K562 (cell line): Measurements from ENCODE around the gene TM7SF3. TPM values are rescaled to one million over a fixed set of nuclear protein-coding genes. Genes with fewer than 3 reads are reported as not detected.

Source experiments
- ARID4B ChIP-seq: sonication (generic); formaldehyde crosslinking; IDR thresholded peaks from 2 replicates; pipeline ENCODE4 v1.8.0; 2022; ENCODE audit warnings: mild to moderate bottlenecking, missing genetic modification reagents
- CHD2 ChIP-seq: IDR thresholded peaks from 2 replicates; pipeline ENCODE4 v1.6.1; 2011; ENCODE audit warnings: low read depth, low read length
- CHD4 ChIP-seq: fragments of 200-600 bp; sonication (generic); IDR thresholded peaks from 3 replicates; pipeline ENCODE4 v1.6.1; 2012; ENCODE audit warnings: low read depth, mild to moderate bottlenecking, mixed read lengths, low read length, inconsistent platforms; ENCODE audit not compliant: insufficient read depth, insufficient replicate concordance, poor library complexity, severe bottlenecking
- HDAC3 ChIP-seq: fragments of 450-650 bp; IDR thresholded peaks from 2 replicates; pipeline ENCODE4 v1.6.1; 2018; ENCODE audit warnings: borderline replicate concordance, mild to moderate bottlenecking, moderate library complexity; ENCODE audit not compliant: partially characterized antibody
- HNRNPLL ChIP-seq: fragments of 200-400 bp; formaldehyde crosslinking; IDR thresholded peaks from 2 replicates; pipeline ENCODE4 v1.6.1; 2017; ENCODE audit warnings: low read length, low read depth, mild to moderate bottlenecking; ENCODE audit not compliant: poor library complexity, severe bottlenecking
- KLF1 ChIP-seq: fragments of 450-650 bp; IDR thresholded peaks from 2 replicates; pipeline ENCODE4 v1.6.1; 2016; ENCODE audit warnings: missing genetic modification characterization, missing compliant biosample characterization
- MAX ChIP-seq: sonication (generic); formaldehyde crosslinking; IDR thresholded peaks from 2 replicates; pipeline ENCODE4 v1.9.0; 2022; ENCODE audit warnings: mild to moderate bottlenecking, missing genetic modification reagents
- MAZ ChIP-seq, 2 experiments: fragments of 450-650 bp in 1 of 2; sonication (generic) in 1 of 2; formaldehyde crosslinking; IDR thresholded peaks in 1 of 2; conservative IDR thresholded peaks in 1 of 2; 2 replicates each; pipeline versions ENCODE4 v1.4.0 to v1.5.0; 2020; ENCODE audit warnings: mild to moderate bottlenecking in 1 of 2, missing genetic modification reagents in 1 of 2
- MYBL2 ChIP-seq, 2 experiments: fragments of 450-650 bp in 1 of 2; sonication (generic) in 1 of 2; formaldehyde crosslinking in 1 of 2; IDR thresholded peaks; 2 replicates each; pipeline versions ENCODE4 v1.6.1 to v1.8.1; 2017 to 2022; ENCODE audit warnings: borderline replicate concordance in 1 of 2, inconsistent platforms in 1 of 2, low read depth in 1 of 2, mild to moderate bottlenecking in 1 of 2, missing genetic modification reagents in 1 of 2, moderate library complexity in 1 of 2
- MYNN ChIP-seq, 2 experiments: sonication (generic); formaldehyde crosslinking in 1 of 2; IDR thresholded peaks; 2 replicates each; pipeline versions ENCODE4 v1.5.0 to v1.6.1; 2016 to 2020; ENCODE audit warnings: antibody characterized with exemption in 1 of 2, missing genetic modification reagents in 1 of 2
- NCOR1 ChIP-seq: fragments of 450-650 bp; IDR thresholded peaks from 2 replicates; pipeline ENCODE4 v1.6.1; 2016; ENCODE audit warnings: mild to moderate bottlenecking, moderate library complexity
- POLR2H ChIP-seq: IDR thresholded peaks from 2 replicates; pipeline ENCODE4 v1.6.1; 2016; ENCODE audit warnings: missing genetic modification characterization, low read depth, mild to moderate bottlenecking, control low read depth, missing compliant biosample characterization, moderate library complexity
- PYGO2 ChIP-seq: fragments of 450-650 bp; IDR thresholded peaks from 2 replicates; pipeline ENCODE4 v1.6.1; 2016; ENCODE audit warnings: mild to moderate bottlenecking, missing genetic modification characterization, moderate library complexity, missing compliant biosample characterization
- STAG1 ChIP-seq: sonication (generic); formaldehyde crosslinking; IDR thresholded peaks from 2 replicates; pipeline ENCODE4 v1.5.0; 2020; ENCODE audit warnings: missing genetic modification reagents, borderline replicate concordance
- ZBTB17 ChIP-seq: fragments of 450-650 bp; formaldehyde crosslinking; IDR thresholded peaks from 2 replicates; pipeline ENCODE4 v1.4.0; 2020; ENCODE audit warnings: mild to moderate bottlenecking
- ZFP36 ChIP-seq: fragments of 150-350 bp; IDR thresholded peaks from 2 replicates; pipeline ENCODE4 v1.6.1; 2018; ENCODE audit warnings: low read length, low read depth; ENCODE audit not compliant: partially characterized antibody
- ZNF124 ChIP-seq: sonication (generic); formaldehyde crosslinking; IDR thresholded peaks from 2 replicates; pipeline ENCODE4 v1.8.1; 2022; ENCODE audit warnings: missing genetic modification reagents
- ZNF134 ChIP-seq: fragments of 250-450 bp; sonication (Bioruptor Pico); conservative IDR thresholded peaks from 2 replicates; pipeline ENCODE4 v1.4.0; 2020
- ZNF146 ChIP-seq: IDR thresholded peaks from one replicate; pipeline ENCODE4 v1.6.1; 2018; ENCODE audit warnings: missing compliant biosample characterization; ENCODE audit not compliant: unreplicated experiment
- ZNF174 ChIP-seq: fragments of 250-450 bp; sonication (Bioruptor Pico); IDR thresholded peaks from 2 replicates; pipeline ENCODE4 v1.4.0; 2020; ENCODE audit warnings: mild to moderate bottlenecking
- ZNF23 ChIP-seq: fragments of 250-450 bp; sonication (Bioruptor Pico); IDR thresholded peaks from 2 replicates; pipeline ENCODE4 v1.4.0; 2020; ENCODE audit warnings: mild to moderate bottlenecking
- ZNF586 ChIP-seq: fragments of 450-650 bp; formaldehyde crosslinking; conservative IDR thresholded peaks from 2 replicates; pipeline ENCODE4 v1.4.0; 2020; ENCODE audit warnings: mild to moderate bottlenecking, moderate library complexity
- ZNF764 ChIP-seq: fragments of 250-450 bp; sonication (Bioruptor Pico); IDR thresholded peaks from 2 replicates; pipeline ENCODE4 v1.4.0; 2020; ENCODE audit warnings: low read depth, mild to moderate bottlenecking, moderate library complexity
- ZNF780A ChIP-seq: fragments of 250-450 bp; sonication (Bioruptor Pico); IDR thresholded peaks from 2 replicates; pipeline ENCODE4 v1.5.0; 2021; ENCODE audit warnings: mild to moderate bottlenecking
- polyA plus RNA-seq, 8 experiments: library from polyadenylated mRNA; depleted of rRNA in 4 of 8; stranded (reverse) in 5 of 8; unstranded in 3 of 8; fragments of >200 nt; fragmentation: Nextera tagmentation in 2 of 8; fragmentation: Illumina TruSeq in 1 of 8; extraction: Ambion mirVana in 2 of 8; extraction: Trizol in 1 of 8; gene quantifications; 2 replicates each; pipeline versions ENCODE4 v1.2.1 to v1.2.3, GENCODE V29; 2011 to 2014; ENCODE audit warnings: inconsistent platforms in 1 of 8, missing spikeins in 1 of 8
- total RNA-seq, 7 experiments: library from RNA; depleted of rRNA in 6 of 7; stranded (reverse); fragments of >200 nt in 6 of 7; fragmentation: Illumina TruSeq in 2 of 7; extraction: Trizol in 2 of 7; gene quantifications; 2 replicates each; pipeline versions ENCODE4 v1.2.1 to v1.2.3, GENCODE V29; 2011 to 2021; ENCODE audit warnings: low replicate concordance in 1 of 7

TM7SF3 gene
- total and polyA plus RNA-seq, 9 of the 15 experiments (the other 6 are each of a cell fraction or from before 2014, with no cell fraction given): 9.3 to 90.4 (median 24.8) TPM

- no peak for TF ChIP-seq KLF1 (tag)
- TF ChIP-seq ZNF146 (CRISPR knock-in tag): no peak
- TF ChIP-seq ZBTB17 (CRISPR knock-in tag): no peak
- TF ChIP-seq HDAC3: no peak
- no peak for TF ChIP-seq ARID4B (CRISPR knock-in tag)
- TF ChIP-seq ZNF174 (CRISPR knock-in tag): no peak
- TF ChIP-seq ZFP36: peak; percentile 47
- peak; percentile 44 for TF ChIP-seq HNRNPLL
- TF ChIP-seq MYBL2 (IDR thresholded peaks at IDR 0.05; ENCODE audit: low read depth): no peak
- no peak for TF ChIP-seq MYBL2 (CRISPR knock-in tag; IDR thresholded peaks at IDR 0.05; ENCODE audit: borderline replicate concordance)
- TF ChIP-seq STAG1 (CRISPR knock-in tag): peak; percentile 50; the same call in 1 of the 2 replicates
- no peak for TF ChIP-seq ZNF124 (CRISPR knock-in tag)
- TF ChIP-seq ZNF23 (CRISPR knock-in tag): no peak
- no peak for TF ChIP-seq PYGO2
- no peak for TF ChIP-seq ZNF586 (CRISPR knock-in tag)
- TF ChIP-seq MAX (CRISPR knock-in tag): no peak
- 0 out of 2 replicates have a peak, but pooled peaks have one; percentile 20 for TF ChIP-seq POLR2H (tag)
- no peak for TF ChIP-seq MYNN (IDR thresholded peaks at IDR 0.05)
- no peak for TF ChIP-seq MYNN (CRISPR knock-in tag; IDR thresholded peaks at IDR 0.05)
- peak; percentile 81 to 85 for TF ChIP-seq MAZ (CRISPR knock-in tag; conservative IDR thresholded peaks at IDR 0.05 in 1 of 2, IDR thresholded peaks at IDR 0.05 in 1 of 2)
- TF ChIP-seq ZNF780A (CRISPR knock-in tag): no peak
- no peak for TF ChIP-seq CHD2
- no peak for TF ChIP-seq ZNF134
- TF ChIP-seq NCOR1: peak; percentile 37; the same call in 1 of the 2 replicates
- TF ChIP-seq ZNF764: 0 out of 2 replicates have a peak, but pooled peaks have one; percentile 22
- no peak for TF ChIP-seq CHD4
These were observed at the start of gene TM7SF3 (continued) for GRCh38 chr12:27014085-27014858.
